Muscle of back (tissue), 11 donors: Measurements from ENCODE around the gene TPST1. TPM values are rescaled to one million over a fixed set of nuclear protein-coding genes. Genes with fewer than 3 reads are reported as not detected.
"Not testable (repeated sequence)": the region's sequence is repeated elsewhere in the genome, so short reads cannot be mapped to it uniquely, and the experiment has no call there.

Experiments used
- DNase-seq, 3 donors: peaks; one replicate each; pipeline versions ENCODE4 v3.0.0 to v3.0.0-alpha.2; 2013
- polyA plus RNA-seq, 10 donors: library from polyadenylated mRNA; unstranded; fragments of 120-200 nt; gene quantifications; one replicate each; pipeline ENCODE4 v1.2.1, GENCODE V29; 2013; ENCODE audit not compliant: insufficient read length in 10 of 10

Gene TPST1
- polyA plus RNA-seq, 10 donors, result 12.8 to 22.2 (median 15.7) TPM

GRCh38 chr7:66330961-66331360, 125.8 kb downstream of the TPST1 start:
- DNase-seq, result peak; percentile 29 to 44 (median 43)

DNA sequence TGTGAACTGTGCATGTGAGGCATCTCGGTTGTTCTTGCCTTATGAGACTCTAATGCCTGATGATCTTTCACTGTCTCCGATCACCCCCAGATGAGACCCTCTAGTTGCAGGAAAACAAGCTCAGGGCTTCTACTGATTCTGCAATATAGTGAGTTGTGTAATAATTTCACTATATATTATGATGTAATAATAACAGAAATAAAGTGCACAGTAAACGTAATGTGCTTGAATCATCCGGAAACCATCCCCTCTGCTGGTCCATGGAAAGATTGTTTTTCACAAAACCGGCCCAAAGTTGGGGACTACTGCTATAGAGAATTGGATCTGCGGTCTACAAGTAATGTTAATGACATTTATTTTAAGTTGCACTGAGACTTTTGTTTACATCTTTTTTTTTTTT, 126.7 kb downstream of the TPST1 start:
- DNase-seq, result no peak

- DNase-seq, result no peak
Measured at GRCh38 chr7:66333443-66333842, 128.3 kb downstream of the TPST1 start.

GRCh38 chr7:66335318-66335717, 130.2 kb downstream of the TPST1 start:
- no peak for DNase-seq

- no peak for DNase-seq
Measured at GRCh38 chr7:66336760-66337159, 131.6 kb downstream of the TPST1 start.

DNA sequence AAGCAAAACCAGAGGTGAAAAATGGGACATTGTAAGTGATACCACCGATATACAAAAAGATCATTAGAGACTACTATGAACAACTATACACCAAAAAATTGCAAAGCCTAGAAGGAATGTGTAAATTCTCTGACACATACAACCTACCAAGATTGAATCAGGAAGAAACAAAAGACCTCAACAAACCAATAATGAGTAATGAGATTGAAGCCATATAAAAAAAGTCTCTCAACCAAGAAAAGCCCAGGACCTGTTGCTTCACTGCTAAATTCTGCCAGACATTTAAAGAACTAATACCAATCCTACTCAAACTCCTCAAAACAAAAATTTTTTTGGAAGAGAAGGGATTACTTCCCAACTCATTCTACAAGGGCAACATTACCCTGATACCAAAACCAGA, 134.0 kb downstream of the TPST1 start:
- DNase-seq, result no peak

GRCh38 chr7:66344166-66344565, 139.0 kb downstream of the TPST1 start:
- peak in 1 of 3 donors; percentile 45 for DNase-seq

DNA sequence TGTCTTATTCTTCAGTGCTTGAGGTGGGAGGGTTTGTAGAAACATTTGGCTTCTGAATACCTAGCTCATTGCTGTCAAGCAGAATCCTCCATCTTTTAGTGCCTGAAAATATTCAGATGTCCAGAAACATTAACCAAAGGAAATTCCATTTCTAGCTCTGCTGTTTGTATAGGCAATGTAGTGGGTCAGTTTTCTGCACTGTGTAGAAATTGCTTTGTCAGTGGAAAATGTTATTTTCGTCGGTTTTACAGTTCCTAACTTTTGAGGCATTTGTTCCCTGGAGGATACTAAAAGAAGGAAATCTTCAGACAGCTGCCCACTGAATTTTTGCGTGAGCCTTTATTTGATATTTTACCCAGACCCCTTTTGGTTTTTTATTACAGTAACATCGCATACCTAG, 143.4 kb downstream of the TPST1 start:
- DNase-seq, result peak in 1 of 3 donors; percentile 25

- peak in 1 of 3 donors; percentile 56 for DNase-seq
Measured at GRCh38 chr7:66348959-66349358, 143.8 kb downstream of the TPST1 start.

- no peak for DNase-seq
Measured at GRCh38 chr7:66352071-66352470, 146.9 kb downstream of the TPST1 start.

DNA sequence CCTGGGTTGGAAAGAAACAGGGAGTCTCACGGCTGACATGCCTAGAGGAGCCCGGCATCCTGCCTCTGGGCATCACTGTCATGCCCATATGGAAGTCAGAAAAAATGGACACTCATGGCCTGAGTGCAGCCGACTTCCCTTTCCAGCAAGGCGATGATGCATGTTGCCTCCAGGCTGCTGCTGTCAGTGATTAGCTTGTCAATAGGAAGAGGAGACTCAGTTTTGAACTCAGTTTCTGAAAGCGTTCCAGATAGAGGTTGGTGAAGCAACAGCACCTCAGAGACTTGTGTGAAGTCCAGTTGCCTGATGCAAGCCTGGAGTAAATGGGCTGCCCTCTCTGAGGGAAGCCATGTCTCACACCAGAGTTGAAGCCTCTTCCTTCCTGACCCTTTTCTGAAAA, 148.4 kb downstream of the TPST1 start:
- DNase-seq, result no peak

DNA sequence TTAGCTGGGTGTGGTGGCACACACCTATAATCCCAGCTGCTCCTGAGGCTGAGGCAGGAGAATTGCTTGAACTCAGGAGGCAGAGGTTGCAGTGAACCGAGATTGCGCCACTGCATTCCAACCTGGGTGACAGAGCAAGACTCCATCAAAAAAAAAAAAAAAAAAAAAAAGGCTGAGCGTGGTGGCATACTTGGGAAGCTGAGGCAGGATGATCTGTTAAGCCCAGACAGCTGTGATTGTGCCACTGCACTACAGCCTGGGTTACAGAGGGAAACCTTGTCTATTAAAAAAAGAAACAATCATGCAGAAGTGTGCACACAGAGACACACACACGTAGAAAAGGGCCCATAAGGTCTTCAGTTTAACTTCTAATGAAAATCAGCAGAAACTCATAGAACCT, 150.6 kb downstream of the TPST1 start:
- DNase-seq, result no peak

- no peak for DNase-seq
Measured at GRCh38 chr7:66356277-66356721, 151.2 kb downstream of the TPST1 start.

GRCh38 chr7:66357087-66357486, 152.0 kb downstream of the TPST1 start:
- DNase-seq, result no peak

- DNase-seq, result peak in 2 of 3 donors; percentile 25 to 64
Measured at GRCh38 chr7:66359656-66360211, 154.6 kb downstream of the TPST1 start.

DNA sequence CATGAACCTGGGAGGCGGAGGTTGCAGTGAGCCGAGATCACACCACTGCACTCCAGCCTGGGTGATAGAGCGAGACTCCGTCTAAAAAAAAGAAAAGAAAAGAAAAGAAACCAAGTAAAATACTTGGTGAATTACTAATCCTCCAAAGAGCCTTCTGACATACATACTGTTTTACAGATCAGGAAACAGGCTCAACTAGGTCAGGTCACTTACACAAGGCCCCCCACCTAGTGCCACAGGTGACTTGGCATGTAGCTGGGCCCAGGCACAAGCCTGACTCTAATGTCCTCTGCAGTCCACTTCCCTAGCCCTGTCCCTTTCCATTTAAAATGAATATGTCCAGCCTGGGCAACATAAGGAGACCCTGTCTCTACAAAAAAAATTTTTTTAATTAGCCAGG, 157.0 kb downstream of the TPST1 start:
- DNase-seq, result no peak

DNA sequence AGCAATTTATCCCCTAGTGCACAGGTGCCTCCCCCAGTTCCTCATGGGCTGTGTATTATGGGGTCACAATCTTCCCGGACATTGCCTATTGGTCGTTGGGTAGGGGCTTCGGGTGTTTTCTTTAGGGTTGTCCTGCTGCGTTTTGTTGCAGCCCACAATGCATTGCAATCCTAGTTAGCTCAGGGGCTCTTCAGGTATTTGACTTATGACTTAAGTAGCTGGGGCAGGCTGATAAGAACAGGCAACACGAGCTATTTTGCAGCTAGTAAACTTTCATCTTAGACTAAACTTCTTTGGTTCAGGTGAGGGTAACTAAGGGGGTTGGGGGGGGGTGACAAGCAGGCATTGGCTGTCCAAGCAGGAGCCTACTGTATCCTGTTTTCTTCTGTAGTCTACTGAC, 158.5 kb downstream of the TPST1 start:
- DNase-seq, result no peak

DNA sequence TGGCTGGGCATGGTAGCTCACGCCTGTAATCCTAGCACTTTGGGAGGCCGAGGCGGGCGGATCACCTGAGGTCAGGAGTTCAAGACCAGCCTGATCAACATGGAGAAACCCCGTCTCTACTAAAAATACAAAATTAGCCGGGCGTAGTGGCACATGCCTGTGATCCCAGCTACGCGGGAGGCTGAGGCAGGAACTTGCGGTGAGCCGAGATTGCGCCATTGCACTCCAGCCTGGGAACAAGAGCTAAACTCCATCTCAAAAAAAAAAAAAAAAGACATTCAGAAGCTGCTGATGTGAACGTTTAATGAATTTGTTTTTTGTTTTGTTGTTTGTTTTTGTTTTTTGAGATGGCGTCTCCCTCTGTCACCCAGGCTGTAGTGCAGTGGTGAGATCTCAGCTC, 159.9 kb downstream of the TPST1 start:
- not testable (repeated sequence) for DNase-seq

DNA sequence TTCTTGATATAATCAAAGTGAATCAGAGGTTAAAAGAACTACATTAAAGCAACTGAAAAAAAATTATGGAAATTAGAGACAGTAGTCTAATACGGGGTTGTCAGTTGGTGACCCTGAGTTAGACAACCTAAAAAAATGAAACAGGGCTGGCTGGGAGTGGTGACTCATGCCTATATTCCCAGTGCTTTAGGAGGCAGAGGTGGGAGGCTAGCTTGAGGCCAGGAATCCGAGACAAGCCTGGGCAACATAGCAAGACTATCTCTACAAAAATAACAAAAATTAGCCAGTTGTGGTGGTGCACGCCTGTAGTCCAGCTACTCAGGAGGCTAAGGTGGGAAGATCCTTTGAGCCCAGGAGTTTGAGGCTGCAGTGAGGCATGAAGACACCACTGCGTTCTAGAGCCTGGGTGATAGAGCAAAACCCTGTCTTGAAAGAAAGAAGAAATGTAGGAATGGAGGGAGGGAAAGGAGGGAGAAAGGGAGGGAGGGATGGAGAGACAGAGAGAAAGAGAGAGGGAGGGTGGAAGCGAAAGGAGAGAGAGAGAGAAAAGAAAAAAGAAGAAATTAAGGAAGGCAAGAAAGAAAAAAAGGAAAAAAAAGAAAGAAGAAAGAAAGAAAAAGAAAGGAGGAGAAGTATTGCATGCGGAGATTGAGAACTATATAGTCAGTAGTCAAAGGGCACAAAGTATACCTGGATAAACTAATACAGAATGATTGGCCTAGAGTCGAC, 166.1 kb downstream of the TPST1 start:
- no peak for DNase-seq

- DNase-seq, result not testable (repeated sequence)
Measured at GRCh38 chr7:66374141-66374840, 169.2 kb downstream of the TPST1 start.

GRCh38 chr7:66376264-66376945, 171.3 kb downstream of the TPST1 start:
- DNase-seq, result no peak

GRCh38 chr7:66377045-66377444, 171.9 kb downstream of the TPST1 start:
- no peak for DNase-seq
